GM20431 (cell line): ENCODE results near the gene FNIP1.
"Not testable (repeated sequence)": the region's sequence is repeated elsewhere in the genome, so short reads cannot be mapped to it uniquely, and the experiment has no call there.

Experiments used
- in situ Hi-C: fragments of 300-500 bp; cut with MseI, MboI; formaldehyde crosslinking; loops from one replicate; pipeline ENCODE4 v1.15.0; 2020; ENCODE audit warnings: low sequenced_read_pairs; ENCODE audit not compliant: unreplicated experiment

FNIP1 gene

DNA sequence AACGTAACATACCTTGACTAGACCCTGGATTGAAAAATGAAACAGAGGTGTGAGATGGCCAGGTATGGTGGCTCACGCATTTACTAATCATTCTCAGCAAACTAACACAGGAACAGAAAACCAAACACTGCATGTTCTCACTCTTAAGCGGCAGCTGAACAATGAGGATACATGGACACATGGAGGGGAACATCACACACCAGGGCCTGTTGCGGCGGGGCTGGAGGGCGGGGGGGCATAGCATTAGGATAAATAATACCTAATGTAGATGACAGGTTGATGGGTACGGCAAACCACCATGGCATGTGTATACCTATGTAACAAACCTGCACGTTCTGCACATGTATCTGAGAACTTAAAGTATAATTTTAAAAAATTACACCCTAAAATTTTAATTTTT is 177.7 kb downstream of the FNIP1 start:
- in situ Hi-C loops = no loop called here

DNA sequence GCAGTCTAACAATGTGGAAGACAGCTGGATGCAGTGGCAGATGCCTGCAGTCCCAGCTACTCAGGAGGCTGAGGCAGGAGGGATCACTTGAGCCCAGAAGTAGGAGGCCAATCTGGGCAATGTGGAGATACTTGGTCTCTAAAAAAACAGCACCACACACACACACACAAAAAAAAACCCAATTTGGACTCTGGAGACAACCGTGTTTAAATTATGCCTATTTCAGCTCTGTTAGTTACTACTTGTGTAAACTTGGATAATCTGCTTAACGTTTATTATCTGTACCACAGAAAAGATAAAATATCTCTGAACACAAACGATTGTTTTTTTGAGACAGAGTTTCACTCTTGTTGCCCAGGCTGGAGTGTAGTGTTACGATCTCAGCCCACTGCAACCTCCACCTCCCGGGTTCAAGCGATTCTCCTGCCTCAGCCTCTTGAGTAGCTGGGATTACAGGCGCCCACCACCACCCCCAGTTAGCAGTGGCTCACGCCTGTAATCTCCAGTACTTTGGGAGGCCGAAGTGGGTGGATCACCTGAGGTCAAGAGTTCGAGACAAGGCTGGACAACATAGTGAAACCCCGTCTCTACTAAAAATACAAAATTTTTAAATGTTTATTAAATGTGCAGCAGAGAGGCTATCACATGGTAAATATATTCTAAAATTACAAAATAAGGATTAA is 179.5 kb downstream of the FNIP1 start:
- in situ Hi-C loops = no loop called here

DNA sequence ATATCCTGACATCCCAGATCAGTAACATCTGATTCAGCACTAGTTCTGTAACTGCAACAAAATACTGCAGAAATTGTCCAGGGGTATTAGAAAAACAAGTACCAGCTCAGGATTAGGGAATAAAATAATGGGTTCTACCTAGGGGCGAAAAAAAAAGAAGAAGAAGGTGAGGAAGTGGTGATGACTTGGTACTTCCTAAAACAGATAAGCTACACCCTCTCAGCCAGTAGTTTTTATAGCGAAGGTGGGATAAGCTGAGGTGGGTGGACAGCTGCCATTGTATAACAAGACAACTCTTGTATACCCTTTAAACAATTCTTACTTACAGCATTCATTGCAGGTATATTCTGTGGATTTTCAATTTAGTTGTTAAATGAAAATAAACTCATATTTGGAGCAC is 180.9 kb downstream of the FNIP1 start:
- in situ Hi-C loops = no loop called here

DNA sequence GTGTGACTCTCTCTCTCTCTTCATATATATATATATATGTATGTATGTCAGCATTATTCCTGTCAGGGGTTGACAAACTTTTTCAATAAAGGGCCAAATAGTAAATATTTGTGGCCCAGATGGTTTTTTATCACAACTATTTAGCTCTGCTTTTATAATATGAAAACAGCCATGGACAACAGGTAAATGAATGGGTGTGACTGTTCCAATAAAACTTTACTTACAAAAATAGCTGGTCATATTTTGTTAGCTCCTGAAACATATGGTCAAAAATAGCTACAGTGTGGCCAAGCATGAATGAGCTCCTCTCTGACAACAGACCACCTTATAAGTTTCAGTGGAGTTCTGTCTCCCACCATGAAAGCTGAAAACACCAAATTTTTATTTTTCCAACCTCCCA is 183.4 kb downstream of the FNIP1 start:
- in situ Hi-C loops = no loop called here

DNA sequence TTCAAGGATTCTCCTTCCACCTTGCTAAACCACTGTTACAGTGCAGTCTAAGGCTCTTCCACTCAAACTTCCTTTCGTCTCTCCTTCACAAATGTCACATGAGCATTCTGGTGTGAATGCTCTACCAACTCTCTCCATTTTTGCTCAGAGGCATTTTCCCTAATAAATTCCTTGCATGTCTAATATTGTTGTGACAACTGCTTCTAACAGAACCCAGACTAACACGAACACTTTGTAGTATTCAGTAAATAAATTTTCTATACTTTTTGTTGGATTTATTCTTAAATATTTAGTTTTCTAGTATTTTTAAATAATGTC is 185.8 kb downstream of the FNIP1 start:
- in situ Hi-C loops = no loop called here

DNA sequence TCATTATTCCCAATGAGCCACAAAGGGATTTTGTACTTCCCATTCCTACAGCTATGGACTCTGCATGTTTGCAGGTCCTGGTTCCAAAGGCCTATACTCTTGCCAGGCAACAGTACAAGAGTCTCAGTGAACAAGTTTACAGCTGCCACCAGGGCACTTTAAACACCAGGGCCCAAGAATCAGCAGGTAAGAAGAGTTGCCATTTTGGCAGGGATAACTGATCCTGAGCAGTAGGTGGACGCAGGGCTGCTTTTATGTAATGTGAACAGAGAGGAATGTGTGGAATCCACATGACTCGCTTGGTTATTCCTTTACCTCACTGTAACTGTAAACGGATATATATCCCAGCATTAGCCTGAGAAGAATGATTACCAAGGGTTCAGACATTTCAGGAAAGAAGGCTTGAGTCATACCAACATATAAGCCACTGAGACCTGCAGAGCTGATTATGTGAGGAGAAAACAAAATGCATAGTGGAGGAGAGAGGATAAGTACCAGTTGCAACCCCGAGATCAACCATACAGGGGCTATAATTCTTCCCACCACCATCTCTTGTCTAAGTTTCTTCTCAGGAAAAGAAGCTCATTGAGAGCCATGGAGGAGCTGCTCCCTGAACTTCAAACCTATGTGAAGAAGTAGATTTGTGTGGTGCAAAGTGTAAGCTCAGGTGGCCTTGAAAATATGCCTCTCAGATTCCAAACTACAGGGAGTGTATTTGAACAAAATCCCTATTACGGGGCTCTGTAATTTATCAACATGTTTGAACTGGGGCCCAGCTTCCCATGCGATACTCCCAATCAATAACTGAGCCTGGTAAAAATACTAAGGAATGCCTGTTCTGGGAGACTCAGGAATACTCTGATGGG is 186.4 kb downstream of the FNIP1 start:
- in situ Hi-C loops = no loop called here

DNA sequence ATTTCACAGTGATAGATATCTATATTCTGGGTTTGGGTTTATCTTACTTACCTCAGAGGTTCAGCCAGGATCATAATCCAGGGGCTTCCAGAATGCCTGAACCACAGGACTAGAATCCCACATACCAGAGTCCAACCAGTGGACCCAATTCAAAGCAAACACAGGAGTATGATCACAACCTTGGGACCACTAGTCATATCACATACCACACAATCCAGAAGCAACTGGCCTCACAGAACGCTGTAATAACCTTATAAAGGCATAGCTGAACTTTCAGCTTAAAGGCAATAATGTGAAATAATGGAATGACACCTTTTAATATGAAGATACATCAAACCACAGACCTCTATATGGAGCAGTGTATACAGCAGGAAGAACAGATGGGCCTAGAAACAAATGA is 187.0 kb downstream of the FNIP1 start:
- in situ Hi-C loops = no loop called here

DNA sequence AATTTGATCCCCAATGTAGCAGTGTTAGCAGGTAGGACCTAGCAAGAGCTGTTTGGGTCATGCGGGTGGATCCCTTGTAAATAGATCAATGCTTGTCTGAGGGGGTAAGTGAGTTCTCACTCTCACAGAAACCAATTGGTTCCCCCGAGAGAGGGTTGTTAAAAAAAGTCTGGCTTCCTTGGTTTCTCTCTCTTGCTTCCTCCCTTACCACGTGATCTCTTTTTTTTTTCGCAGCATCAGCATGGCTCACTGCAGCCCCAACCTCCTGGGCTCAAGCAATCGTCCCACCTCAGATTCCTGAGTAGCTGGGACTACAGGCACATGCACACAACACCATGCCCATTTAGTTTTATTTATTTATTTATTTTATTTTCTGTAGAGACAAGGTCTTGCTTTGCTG is 188.2 kb downstream of the FNIP1 start:
- in situ Hi-C loops = no loop called here

DNA sequence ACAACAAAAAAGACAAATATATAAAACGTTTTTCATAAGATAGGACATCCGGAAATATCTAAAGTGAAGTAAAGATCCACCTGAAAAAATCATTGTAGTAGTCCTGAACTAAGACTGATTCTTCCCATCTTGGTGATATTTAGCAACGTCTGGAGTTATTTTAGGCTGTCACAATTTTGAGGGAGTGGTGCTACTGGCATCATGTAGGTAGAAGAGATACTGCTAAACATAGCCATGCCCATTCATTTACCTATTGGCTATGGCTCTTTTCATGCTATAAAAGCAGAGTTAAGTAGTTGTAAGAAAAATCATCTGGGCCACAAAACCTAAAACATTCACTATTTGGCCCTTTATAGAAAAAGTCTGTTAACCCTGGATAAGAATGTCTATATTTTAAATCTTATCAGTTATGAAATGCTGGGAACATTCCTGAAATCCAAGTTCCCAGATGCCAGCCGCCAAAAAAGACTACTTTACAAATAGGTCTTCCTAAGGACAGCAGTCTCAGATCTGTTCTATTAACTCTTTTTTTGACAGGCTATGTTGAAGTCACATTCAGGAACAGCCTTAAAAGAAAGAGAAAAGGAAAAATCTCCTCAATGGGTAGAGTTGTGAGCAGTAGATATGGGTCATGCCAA is 188.8 kb downstream of the FNIP1 start:
- in situ Hi-C loops = no loop called here

DNA sequence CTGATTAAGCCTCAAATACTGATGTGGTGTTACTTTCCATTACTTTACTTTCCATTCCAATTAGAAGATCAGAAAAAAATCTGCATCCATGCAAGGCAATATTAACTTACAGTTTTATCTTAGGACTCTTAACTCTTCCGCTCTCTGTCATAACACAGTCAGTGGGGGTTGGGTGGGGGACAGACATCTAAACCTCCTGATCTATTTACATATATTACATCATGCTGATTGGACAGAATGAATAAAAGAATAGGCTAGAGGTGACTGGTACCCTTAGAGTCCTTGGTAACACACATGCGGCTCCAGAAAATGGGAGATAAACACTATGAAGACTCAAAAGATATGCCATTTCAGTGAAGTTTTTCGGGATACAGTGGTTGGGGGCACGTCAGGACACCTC is 189.4 kb downstream of the FNIP1 start:
- in situ Hi-C loops = no loop called here

DNA sequence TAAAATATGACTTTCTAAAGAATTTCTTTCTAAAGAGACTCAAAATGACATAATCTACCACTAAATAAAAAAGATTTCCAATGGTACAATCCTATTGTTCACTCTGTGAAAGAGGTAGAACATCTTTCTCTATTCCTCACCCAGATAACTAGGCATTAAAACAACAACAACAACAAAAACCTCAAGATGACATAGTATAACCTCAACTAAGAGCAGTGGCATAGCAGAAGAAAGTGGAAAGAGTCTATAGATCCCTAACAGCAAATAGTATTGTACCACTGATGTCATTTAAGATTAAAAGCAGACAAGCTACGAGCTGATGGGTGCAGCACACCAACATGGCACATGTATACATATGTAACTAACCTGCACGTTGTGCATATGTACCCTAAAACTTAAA is 191.7 kb downstream of the FNIP1 start:
- in situ Hi-C loops = no loop called here

DNA sequence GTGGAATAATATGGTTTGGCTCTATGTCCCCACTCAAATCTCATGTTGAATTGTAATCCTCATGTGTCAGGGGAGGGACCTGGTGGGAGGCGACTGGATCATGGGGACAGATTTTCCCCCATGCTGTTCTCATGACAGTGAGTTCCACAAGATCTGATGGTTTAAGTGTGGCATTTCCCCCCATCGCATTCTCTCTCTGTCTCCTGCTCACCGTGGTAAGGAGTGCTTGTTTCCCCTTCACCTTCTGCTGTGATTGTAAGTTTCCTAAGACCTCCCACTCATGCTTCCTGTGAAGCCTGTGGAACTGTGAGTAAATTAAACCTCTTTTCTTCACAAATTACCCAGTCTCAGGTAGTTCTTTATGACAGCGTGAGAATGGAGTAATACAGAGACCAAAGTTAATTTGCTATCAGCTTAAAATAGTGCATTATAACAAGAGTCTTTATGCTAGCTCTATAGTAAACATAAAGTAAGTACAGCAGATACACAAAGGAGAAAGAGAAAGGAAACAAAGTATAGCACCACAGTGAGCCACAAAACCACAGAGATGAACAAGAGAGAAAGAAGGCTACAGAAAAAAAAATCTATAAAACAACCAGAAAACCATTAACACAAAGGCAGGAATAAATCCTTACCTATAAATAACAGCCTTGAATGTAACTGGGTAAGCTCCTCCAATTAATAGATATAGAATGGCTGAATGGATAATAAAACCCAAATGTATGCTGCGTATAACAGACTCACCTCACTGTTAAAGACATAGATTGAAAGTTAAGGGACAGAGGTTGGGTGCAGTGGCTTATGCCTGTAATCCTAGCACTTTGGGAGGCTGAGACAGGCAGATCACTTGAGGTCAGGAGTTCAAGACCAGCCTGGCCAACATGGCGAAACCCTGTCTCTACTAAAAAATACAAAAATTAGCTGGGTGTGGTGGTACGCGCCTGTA is 201.5 kb downstream of the FNIP1 start:
- in situ Hi-C loops = no loop called here

DNA sequence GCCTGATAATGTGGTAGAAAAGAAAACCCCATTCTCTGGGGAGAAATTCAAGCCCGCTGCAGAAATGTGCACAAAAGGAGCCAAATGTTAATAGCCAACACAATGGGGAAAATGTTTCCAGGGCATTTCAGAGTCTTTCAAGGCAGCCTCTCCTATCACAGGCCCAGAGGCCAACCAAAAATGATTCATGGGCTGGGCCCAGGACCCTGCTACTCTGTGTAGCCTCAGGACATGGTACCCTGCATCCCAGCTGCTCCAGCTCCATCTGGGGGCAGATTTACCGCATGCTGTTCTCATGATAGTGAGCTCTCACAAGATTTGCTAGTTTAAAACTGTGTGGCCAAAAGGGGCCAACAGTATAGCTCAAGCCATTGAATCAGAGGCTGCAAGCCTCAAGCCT is 202.9 kb downstream of the FNIP1 start:
- in situ Hi-C loops = no loop called here

DNA sequence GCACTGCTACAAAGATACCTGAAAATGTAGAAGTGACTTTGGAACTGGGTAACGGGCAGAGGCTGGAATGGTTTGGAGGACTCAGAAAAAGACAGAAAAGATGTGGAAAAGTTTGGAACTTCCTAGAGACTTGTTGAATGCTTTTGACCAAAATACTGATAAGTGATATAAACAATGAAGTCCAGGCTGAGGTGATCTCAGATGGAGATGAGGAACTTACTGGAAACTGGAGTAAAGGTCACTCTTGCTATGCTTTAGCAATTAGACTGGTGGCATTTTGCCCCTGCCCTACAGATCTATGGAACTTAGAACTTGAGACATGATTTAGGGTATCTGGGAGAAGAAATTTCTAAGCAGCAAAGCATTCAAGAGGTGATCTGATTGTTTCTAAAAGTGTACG is 203.4 kb downstream of the FNIP1 start:
- in situ Hi-C loops = not testable (repeated sequence)
